Hindlimb muscle (tissue), 1 donor: ENCODE data around the gene TOP3B. TPM values are rescaled to one million over a fixed set of nuclear protein-coding genes. Genes with fewer than 3 reads are reported as not detected.

Source experiments
- DNase-seq: peaks from one replicate; pipeline ENCODE4 v3.0.0-alpha.2; 2013
- polyA plus RNA-seq: library from polyadenylated mRNA; unstranded; fragments of 120-200 nt; gene quantifications from one replicate; pipeline ENCODE4 v1.2.1, GENCODE V29; 2013; ENCODE audit not compliant: insufficient read length

TOP3B gene
- polyA plus RNA-seq: 16.7 TPM

GRCh38 chr22:21982338-21982965 lies at the start of gene TOP3B:
TSS of gene TOP3B (minus strand) at chr22:21982787. CDS start at chr22:21975709, 7,078 bp downstream.
- DNase-seq: peak; percentile 78

- no peak for DNase-seq
Measured at GRCh38 chr22:22031183-22031945, 48.8 kb upstream of the TOP3B start.

GRCh38 chr22:22030493-22031182 lies 48.1 kb upstream of the TOP3B start:
- DNase-seq: no peak

- DNase-seq: no peak
Measured at GRCh38 chr22:22027955-22028354, 45.4 kb upstream of the TOP3B start.

- DNase-seq: no peak
Measured at GRCh38 chr22:22026157-22026831, 43.7 kb upstream of the TOP3B start.

GRCh38 chr22:22025320-22026156 lies 43.0 kb upstream of the TOP3B start:
- no peak for DNase-seq

- no peak for DNase-seq
Measured at GRCh38 chr22:22024440-22024839, 41.9 kb upstream of the TOP3B start.

GRCh38 chr22:22023581-22024137 lies 41.1 kb upstream of the TOP3B start:
- no peak for DNase-seq

- no peak for DNase-seq
Measured at GRCh38 chr22:22022947-22023534, 40.5 kb upstream of the TOP3B start.

- no peak for DNase-seq
Measured at GRCh38 chr22:22022255-22022840, 39.8 kb upstream of the TOP3B start.

- DNase-seq: no peak
Measured at GRCh38 chr22:22021162-22021750, 38.7 kb upstream of the TOP3B start.

- DNase-seq: no peak
Measured at GRCh38 chr22:22020425-22020852, 37.9 kb upstream of the TOP3B start.

GRCh38 chr22:22019659-22020424 lies 37.3 kb upstream of the TOP3B start:
- DNase-seq: no peak

- DNase-seq: no peak
Measured at GRCh38 chr22:22018825-22019658, 36.5 kb upstream of the TOP3B start.

GRCh38 chr22:22015631-22016030 lies 33.0 kb upstream of the TOP3B start:
- no peak for DNase-seq

- no peak for DNase-seq
Measured at GRCh38 chr22:22014285-22014659, 31.7 kb upstream of the TOP3B start.

GRCh38 chr22:22013559-22014284 lies 31.1 kb upstream of the TOP3B start:
- DNase-seq: no peak

- no peak for DNase-seq
Measured at GRCh38 chr22:22011964-22012363, 29.4 kb upstream of the TOP3B start.
